ENCODE data around the gene NSUN7. TPM values are rescaled to one million over a fixed set of nuclear protein-coding genes. Genes with fewer than 3 reads are reported as not detected.
"Not testable (repeated sequence)": the region's sequence is repeated elsewhere in the genome, so short reads cannot be mapped to it uniquely, and the experiment has no call there.

The NSUN7 gene
- total RNA-seq, 1 donor from 2014 or later: 1.5 TPM

DNA sequence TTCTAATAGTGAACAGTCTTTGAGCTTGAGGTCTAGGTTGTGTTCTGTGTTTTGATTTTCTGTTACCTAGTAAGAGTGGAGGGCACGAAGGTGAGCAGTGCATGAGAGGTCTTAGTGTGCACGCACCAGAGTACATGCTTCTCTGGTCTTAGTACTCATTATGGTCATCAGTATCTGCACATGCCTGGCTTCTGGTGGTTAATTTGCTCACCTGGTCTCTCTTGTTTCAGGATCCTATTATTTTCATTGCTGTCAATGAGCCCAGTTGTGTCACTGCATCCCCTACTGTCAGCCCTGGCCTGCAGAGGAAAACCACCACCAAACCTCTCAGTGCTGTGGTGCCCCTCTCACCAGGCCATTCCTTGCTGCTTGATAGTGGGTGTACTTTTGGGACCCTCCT, 54.8 kb downstream of the NSUN7 start:
- ATAC-seq (ENCODE audit: poor library complexity) (no peak), DNase-seq (no peak)

DNA sequence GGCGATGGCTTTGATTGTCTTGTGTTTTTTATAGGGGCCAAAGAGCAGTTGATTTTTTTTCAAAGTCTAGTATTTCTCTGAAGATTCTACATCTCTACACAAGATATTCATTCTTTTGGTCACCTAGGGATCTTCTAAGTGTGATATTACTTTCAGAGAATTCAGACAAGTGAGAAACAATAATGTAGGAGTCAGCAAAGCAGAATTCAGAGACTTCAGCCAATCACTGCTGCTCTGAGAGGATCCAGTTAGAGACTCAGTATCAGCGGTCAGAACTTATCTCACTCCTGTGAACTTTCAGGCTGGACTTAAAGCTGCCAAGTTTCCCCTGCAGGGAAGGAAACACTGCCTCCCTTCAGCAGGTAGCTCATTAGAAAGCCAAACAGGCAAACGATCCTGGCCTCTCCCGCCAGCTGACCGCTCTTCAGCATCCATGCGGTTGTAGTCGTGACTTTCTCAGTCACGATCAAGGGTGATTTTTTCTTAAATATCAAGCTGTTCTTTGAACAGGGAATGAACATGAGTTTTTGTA, 59.2 kb downstream of the NSUN7 start:
- ATAC-seq (ENCODE audit: poor library complexity) (no peak), DNase-seq (no peak)
- intact Hi-C loops (cut with DNase I): no loop called here

More for the DNA sequence above, 54.8 kb downstream of the NSUN7 start:
- intact Hi-C loops (cut with DNase I): no loop called here

- peak; percentile 41 for ATAC-seq (ENCODE audit: poor library complexity)
- intact Hi-C loops (cut with DNase I): no loop called here
Observed at GRCh38 chr4:40811956-40812355, 62.2 kb downstream of the NSUN7 start.

DNA sequence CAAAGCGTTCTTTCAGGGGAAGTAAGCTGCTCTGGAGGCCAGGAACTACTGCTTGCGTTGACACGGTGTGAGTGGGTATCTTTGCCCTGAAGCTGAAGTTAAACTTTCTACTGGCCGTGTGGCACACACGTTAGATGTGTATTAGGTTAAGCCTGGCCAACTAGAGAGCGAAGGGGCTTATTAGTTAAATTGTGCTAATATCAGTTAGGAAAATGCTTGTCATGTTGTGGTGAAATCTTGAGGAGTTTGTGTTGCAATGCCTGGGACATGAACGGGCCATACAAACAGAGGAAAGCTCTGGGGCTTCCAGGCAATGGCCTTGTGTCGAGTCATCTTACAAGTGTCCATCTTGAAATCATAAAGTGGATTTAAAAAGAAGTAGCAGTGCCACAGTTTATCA, 62.6 kb downstream of the NSUN7 start:
- DNase-seq (no peak), ATAC-seq (ENCODE audit: poor library complexity) (peak; percentile 41)
- intact Hi-C loops (cut with DNase I): no loop called here

More at GRCh38 chr4:40811956-40812355, 62.2 kb downstream of the NSUN7 start:
- DNase-seq: no peak

DNA sequence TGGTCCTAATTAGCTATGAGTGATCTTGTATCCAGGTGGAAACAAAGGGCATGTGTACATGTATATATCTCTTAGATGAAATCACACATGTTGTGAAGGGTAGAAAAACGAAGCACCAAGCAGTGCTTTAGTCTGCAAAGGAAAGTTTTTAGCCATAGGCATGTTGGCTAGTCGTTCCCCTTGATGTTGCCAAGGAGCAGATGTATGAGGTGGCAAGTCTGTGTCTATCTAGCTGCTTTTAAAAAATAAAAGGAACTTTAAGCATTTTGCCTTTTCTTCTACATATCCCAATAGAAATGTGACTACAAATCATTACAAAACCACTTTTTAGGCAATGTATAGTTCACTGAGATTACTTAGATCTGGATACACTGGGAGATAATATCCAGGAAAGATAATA, 63.1 kb downstream of the NSUN7 start:
- intact Hi-C loops (cut with DNase I): no loop called here
- no peak for ATAC-seq (ENCODE audit: poor library complexity)
- no peak for DNase-seq

DNA sequence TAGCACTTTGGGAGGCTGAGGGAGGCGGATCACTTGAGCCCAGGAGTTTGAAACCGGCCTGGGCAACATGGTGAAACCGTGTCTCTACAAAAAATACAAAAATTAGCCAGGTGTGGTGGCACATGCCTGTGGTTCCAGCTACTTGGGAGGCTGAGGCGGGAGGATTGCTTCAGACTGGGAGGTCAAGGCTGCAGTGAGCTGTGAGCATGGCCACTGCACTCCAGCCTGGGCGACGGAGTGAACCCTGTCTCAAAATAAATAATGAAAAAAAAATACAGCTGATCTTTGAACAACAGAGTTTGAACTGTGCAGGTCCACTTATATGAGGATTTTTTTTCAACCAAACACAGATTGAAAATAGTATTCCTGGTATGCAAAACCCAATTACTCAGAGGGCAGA, 67.4 kb downstream of the NSUN7 start:
- intact Hi-C loops (cut with DNase I); ATAC-seq (ENCODE audit: poor library complexity); DNase-seq: not testable (repeated sequence)

GRCh38 chr4:40820101-40820500, 70.3 kb downstream of the NSUN7 start:
- ATAC-seq (ENCODE audit: poor library complexity): no peak
- DNase-seq: no peak
- intact Hi-C loops (cut with DNase I): no loop called here

- intact Hi-C loops (cut with DNase I): no loop called here
- DNase-seq: no peak
- ATAC-seq (ENCODE audit: poor library complexity): no peak
Observed at GRCh38 chr4:40822420-40823166, 72.8 kb downstream of the NSUN7 start.

DNA sequence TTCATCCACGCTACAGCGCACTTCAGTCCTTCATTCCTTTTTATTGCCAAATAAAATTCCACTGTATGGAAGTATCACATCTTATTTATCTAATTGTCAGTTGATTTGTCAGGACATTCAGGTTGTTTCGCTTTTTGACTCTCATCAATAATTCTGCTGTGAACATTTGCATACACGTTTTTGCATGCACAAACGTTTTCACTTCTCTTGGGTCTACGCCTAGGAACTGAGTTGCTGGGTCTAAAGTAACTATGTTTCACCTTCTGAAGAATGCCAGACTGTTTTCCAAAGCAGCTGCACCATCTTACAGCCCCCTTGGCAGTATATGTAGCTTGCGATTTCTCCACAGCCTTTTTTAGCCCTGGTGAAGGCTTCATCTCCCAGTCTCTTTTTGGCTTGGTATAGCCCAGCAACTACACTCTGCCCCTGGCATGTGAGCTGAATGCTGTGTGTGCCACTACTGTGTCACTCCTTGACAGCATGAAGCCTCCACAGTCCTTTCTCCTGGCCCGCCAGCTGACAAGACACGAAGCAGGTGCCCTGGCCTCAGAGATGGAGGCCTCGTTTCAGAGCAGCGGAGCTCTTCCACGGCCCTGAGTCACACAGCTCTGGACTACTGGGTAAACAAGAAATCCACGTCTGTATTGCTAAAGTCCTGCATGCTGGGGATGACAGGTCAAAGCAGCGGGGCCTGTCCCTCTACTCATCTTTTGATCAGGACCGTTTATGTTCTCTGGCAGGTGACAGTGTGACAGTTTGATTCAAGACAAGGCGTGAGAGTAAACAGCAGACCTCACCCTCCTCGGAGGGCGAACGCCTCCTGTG, 75.5 kb downstream of the NSUN7 start:
- intact Hi-C loops (cut with DNase I): no loop called here
- DNase-seq (no peak), ATAC-seq (ENCODE audit: poor library complexity) (no peak)

DNA sequence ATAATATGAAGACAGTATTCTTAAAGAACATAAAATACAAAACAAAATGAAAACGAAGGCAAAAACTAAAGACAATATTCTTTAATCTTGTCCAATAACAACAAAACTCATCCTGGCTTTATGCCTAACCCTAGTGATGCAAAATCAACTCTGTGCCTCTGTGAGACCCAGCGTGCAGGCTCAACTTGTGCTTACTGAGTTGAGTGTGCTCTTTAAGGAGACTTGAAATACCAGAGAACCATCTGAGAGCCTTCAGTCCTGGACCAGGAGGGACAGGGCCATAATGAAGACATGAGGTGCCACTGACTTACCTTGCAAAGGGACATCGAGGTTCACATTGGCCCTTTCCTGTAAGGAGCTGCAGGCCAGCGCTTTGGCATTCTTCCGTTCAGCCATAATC, 77.1 kb downstream of the NSUN7 start:
- DNase-seq (no peak), ATAC-seq (ENCODE audit: poor library complexity) (no peak)
- intact Hi-C loops (cut with DNase I): no loop called here

GRCh38 chr4:40827758-40828157, 78.0 kb downstream of the NSUN7 start:
- ATAC-seq (ENCODE audit: poor library complexity) (no peak), DNase-seq (no peak)

DNA sequence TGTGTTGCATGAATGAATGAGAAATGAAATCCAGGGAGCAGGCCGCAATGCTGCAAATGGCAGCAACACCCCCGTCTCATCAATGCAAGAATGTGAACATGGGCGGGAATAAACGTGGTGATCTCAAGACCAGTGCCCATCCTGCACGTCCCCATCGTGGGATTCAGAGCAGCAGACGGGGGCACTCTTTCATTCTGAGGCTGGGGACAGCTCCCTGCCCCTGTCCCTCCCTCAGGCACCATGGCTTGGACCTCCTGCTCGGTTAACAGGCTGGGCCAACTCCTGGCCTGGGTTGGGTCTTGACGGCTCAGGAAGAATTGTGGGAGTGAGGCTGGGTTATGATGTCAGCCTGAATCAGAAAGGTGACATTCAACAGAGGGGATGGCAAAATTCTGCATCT, 78.9 kb downstream of the NSUN7 start:
- DNase-seq (no peak), ATAC-seq (ENCODE audit: poor library complexity) (no peak)
- intact Hi-C loops (cut with DNase I): no loop called here

More at GRCh38 chr4:40827758-40828157, 78.0 kb downstream of the NSUN7 start:
- intact Hi-C loops (cut with DNase I): no loop called here

- no peak for ATAC-seq (ENCODE audit: poor library complexity)
- intact Hi-C loops (cut with DNase I): no loop called here
- DNase-seq: no peak
Observed at GRCh38 chr4:40829586-40829985, 79.8 kb downstream of the NSUN7 start.

DNA sequence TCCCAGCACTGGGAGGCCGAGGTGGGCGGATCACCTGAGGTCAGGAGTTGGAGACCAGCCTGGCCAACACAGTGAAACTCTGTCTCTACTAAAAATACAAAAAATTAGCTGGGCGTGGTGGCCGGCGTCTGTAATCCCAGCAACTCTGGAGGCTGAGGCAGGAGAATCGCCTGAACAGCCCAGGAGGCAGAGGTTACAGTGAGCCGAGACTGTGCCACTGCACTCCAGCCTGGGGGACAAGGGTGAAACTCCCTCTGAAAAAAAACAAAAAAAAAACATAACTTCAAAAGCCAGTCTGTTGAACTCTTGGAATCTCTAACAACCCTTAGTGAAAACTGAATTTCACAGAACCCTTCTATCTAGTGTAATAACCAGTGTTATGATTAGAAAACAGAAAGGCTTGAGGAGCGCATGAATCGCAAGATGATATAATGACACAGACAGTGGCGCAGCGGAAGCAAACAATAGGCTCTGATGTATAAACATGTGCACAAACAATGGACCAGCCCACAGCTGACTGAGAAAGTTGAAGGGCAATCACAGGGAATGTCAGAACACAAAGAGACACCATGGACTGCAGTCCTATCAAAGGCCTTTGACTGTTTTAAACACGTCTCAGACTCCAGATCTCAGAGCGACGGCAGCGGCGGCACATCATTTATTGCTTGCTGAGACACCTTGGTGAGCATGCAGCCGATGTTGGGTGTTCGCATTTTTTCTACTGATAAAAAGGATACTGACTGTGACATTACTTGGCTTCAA, 81.6 kb downstream of the NSUN7 start:
- DNase-seq (no peak), ATAC-seq (ENCODE audit: poor library complexity) (no peak)
- intact Hi-C loops (cut with DNase I): no loop called here

DNA sequence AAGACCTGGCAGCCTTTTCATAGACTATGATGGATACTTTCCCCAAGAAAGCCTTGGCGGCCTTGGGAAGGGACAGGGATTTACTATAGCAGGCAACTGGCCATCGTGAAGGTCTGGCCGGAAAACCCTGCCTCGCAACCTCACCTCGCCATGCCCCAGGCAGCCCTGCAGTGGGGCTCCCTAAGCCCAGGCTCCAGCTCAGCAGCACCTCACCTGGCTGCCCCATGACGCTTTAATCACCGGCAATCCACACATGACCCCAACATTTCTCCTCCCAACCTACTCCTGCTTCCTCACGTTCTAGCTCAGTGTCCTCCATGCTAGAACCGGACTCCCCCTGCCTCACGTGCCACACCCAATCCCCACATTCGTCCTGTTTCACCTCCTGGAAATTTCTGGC, 82.4 kb downstream of the NSUN7 start:
- DNase-seq (no peak), ATAC-seq (ENCODE audit: poor library complexity) (no peak)
- intact Hi-C loops (cut with DNase I): no loop called here

GRCh38 chr4:40833212-40833611, 83.5 kb downstream of the NSUN7 start:
- ATAC-seq (ENCODE audit: poor library complexity) (no peak), DNase-seq (no peak)
- intact Hi-C loops (cut with DNase I): no loop called here

- DNase-seq (peak; percentile 49), ATAC-seq (ENCODE audit: poor library complexity) (peak; percentile 56)
- intact Hi-C loops (cut with DNase I): no loop called here
Observed at GRCh38 chr4:40837094-40837870, 87.5 kb downstream of the NSUN7 start.

DNA sequence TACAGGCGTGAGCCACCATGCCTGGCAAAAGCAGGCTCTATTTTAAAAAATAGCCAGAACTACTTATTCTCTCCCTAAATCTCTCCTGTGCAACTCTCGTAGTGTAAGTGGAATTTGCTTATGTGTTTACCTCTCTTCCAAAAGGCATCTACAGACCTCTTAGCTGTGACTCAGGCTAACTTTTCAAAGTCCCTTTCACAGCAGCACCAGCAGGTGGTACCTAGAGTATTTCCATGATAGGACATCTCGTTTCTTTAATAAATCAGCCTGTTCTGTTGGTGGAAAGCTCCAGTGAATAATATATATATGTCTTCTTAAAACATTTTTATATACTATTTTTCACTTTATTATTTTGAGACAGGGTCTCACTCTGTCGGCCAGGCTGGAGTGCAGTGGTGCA, 89.0 kb downstream of the NSUN7 start:
- ATAC-seq (ENCODE audit: poor library complexity) (no peak), DNase-seq (no peak)
- intact Hi-C loops (cut with DNase I): no loop called here

Measured in Right ventricle myocardium superior (tissue), 1 donor.